ENCODE data around the gene CRYGD.
"Not testable (repeated sequence)": the region's sequence is repeated elsewhere in the genome, so short reads cannot be mapped to it uniquely, and the experiment has no call there.

Gene CRYGD

GRCh38 chr2:208129744-208130711, 5.7 kb upstream of the CRYGD start, which contains the start of gene CRYGC:
Gene CRYGC (minus strand): TSS chr2:208129828. CDS start chr2:208129792, 36 bp downstream.
- DNase-seq (ENCODE audit: low read depth): no peak

GRCh38 chr2:208128136-208128535, 3.8 kb upstream of the CRYGD start:
- DNase-seq (ENCODE audit: low read depth): no peak

- no peak for DNase-seq (ENCODE audit: low read depth)
Measured at GRCh38 chr2:208127090-208127489, 2.8 kb upstream of the CRYGD start.

GRCh38 chr2:208125251-208125650, 927 bp upstream of the CRYGD start:
- no peak for DNase-seq (ENCODE audit: low read depth)

- no peak for DNase-seq (ENCODE audit: low read depth)
Measured at GRCh38 chr2:208122248-208122647, 2.1 kb downstream of the CRYGD start.

- DNase-seq (ENCODE audit: low read depth): no peak
Measured at GRCh38 chr2:208118918-208119317, 5.4 kb downstream of the CRYGD start.

- DNase-seq (ENCODE audit: low read depth): not testable (repeated sequence)
Measured at GRCh38 chr2:208117390-208117789, 6.9 kb downstream of the CRYGD start.

GRCh38 chr2:208112969-208113368, 11.4 kb downstream of the CRYGD start:
- no peak for DNase-seq (ENCODE audit: low read depth)

- not testable (repeated sequence) for DNase-seq (ENCODE audit: low read depth)
Measured at GRCh38 chr2:208112273-208112745, 12.0 kb downstream of the CRYGD start.

GRCh38 chr2:208103616-208104015, 20.7 kb downstream of the CRYGD start:
- no peak for DNase-seq (ENCODE audit: low read depth)

- no peak for DNase-seq (ENCODE audit: low read depth)
Measured at GRCh38 chr2:208101716-208102631, 22.4 kb downstream of the CRYGD start.

- DNase-seq (ENCODE audit: low read depth): no peak
Measured at GRCh38 chr2:208099682-208100470, 24.4 kb downstream of the CRYGD start.

- not testable (repeated sequence) for DNase-seq (ENCODE audit: low read depth)
Measured at GRCh38 chr2:208098701-208099100, 25.6 kb downstream of the CRYGD start.

- DNase-seq (ENCODE audit: low read depth): no peak
Measured at GRCh38 chr2:208098267-208098666, 26.1 kb downstream of the CRYGD start.

- DNase-seq (ENCODE audit: low read depth): no peak
Measured at GRCh38 chr2:208097801-208098200, 26.5 kb downstream of the CRYGD start.

- DNase-seq (ENCODE audit: low read depth): no peak
Measured at GRCh38 chr2:208097313-208097712, 27.0 kb downstream of the CRYGD start.

- no peak for DNase-seq (ENCODE audit: low read depth)
Measured at GRCh38 chr2:208096080-208096479, 28.2 kb downstream of the CRYGD start.

- no peak for DNase-seq (ENCODE audit: low read depth)
Measured at GRCh38 chr2:208093128-208093527, 31.2 kb downstream of the CRYGD start.

- DNase-seq (ENCODE audit: low read depth): no peak
Measured at GRCh38 chr2:208092093-208092832, 32.1 kb downstream of the CRYGD start.

- DNase-seq (ENCODE audit: low read depth): no peak
Measured at GRCh38 chr2:208090420-208090819, 33.9 kb downstream of the CRYGD start.

GRCh38 chr2:208086029-208086428, 38.3 kb downstream of the CRYGD start:
- DNase-seq (ENCODE audit: low read depth): no peak
